ENCODE results near the gene OR51V1. TPM values are rescaled to one million over a fixed set of nuclear protein-coding genes. Genes with fewer than 3 reads are reported as not detected.

Gene OR51V1
- total RNA-seq, 2 experiments from 2014 or later, result not detected

GRCh38 chr11:5224538-5225479 is 24.3 kb upstream of the OR51V1 start:
- Mint-ChIP-seq H3K36me3 (ENCODE audit: low read depth) (no peaks in the 10 kb centered on the region), H3K27ac (no peak overlapping the region), H3K27me3 (peaks cover 6% of the 10 kb centered on the region), H3K9me3 (no peaks in the 10 kb centered on the region), H3K4me1 (ENCODE audit: low read depth) (no peaks in the 10 kb centered on the region), H3K4me3 (no peak overlapping the region)
- Histone ChIP-seq H3K9me3 (ENCODE audit: control insufficient read depth in 1 of 2, insufficient read depth in 1 of 2, low read length in 2 of 2) (peaks cover 6 to 12% of the 10 kb centered on the region in 2 experiments), H3K27me3 (ENCODE audit: control insufficient read depth in 1 of 2, insufficient read depth in 2 of 2, low read length in 2 of 2) (peaks cover 0 to 13% of the 10 kb centered on the region in 2 experiments), H3K4me1 (ENCODE audit: insufficient read depth, low read length) (no peaks in the 10 kb centered on the region), H3K27ac (ENCODE audit: low read depth in 1 of 2, low read length in 2 of 2) (no peak overlapping the region), H3K36me3 (ENCODE audit: insufficient read depth, low read length) (no peaks in the 10 kb centered on the region), H3K4me3 (ENCODE audit: low read length) (no peak overlapping the region)
- ChIA-PET CTCF (no interaction called here), POLR2A (no interaction called here)
- ATAC-seq (ENCODE audit: poor library complexity) (no peak), DNase-seq (no peak)
- TF ChIP-seq CTCF (IDR thresholded peaks at IDR 0.05), result no peak
- intact Hi-C loops (cut with DNase I, micrococcal nuclease), result no loop called here

- Mint-ChIP-seq H3K36me3 (ENCODE audit: low read depth) (no peaks in the 10 kb centered on the region), H3K4me1 (ENCODE audit: low read depth) (no peaks in the 10 kb centered on the region), H3K4me3 (no peak overlapping the region), H3K27me3 (peaks cover 6% of the 10 kb centered on the region), H3K9me3 (peaks cover 3% of the 10 kb centered on the region), H3K27ac (no peak overlapping the region)
- no peak for ATAC-seq (ENCODE audit: poor library complexity)
- Histone ChIP-seq H3K36me3 (ENCODE audit: insufficient read depth, low read length) (no peaks in the 10 kb centered on the region), H3K4me3 (ENCODE audit: low read length) (no peak overlapping the region), H3K9me3 (ENCODE audit: control insufficient read depth in 1 of 2, insufficient read depth in 1 of 2, low read length in 2 of 2) (peaks cover 6 to 12% of the 10 kb centered on the region in 2 experiments), H3K27ac (ENCODE audit: low read depth in 1 of 2, low read length in 2 of 2) (no peak overlapping the region), H3K27me3 (ENCODE audit: control insufficient read depth in 1 of 2, insufficient read depth in 2 of 2, low read length in 2 of 2) (peaks cover 0 to 13% of the 10 kb centered on the region in 2 experiments), H3K4me1 (ENCODE audit: insufficient read depth, low read length) (no peaks in the 10 kb centered on the region)
- POLR2A ChIA-PET, result no interaction called here
- intact Hi-C loops (cut with DNase I, micrococcal nuclease), result no loop called here
- TF ChIP-seq CTCF (IDR thresholded peaks at IDR 0.05), result no peak
- CTCF ChIA-PET, result no interaction called here
- DNase-seq, result no peak
These were observed 23.2 kb upstream of the OR51V1 start for GRCh38 chr11:5223686-5224085.

GRCh38 chr11:5223146-5223545 is 22.7 kb upstream of the OR51V1 start:
- no peaks in the 10 kb centered on the region for H3K4me1 ChIP-seq (ENCODE audit: insufficient read depth, low read length)
- peaks cover 0 to 13% of the 10 kb centered on the region in 2 experiments for H3K27me3 ChIP-seq (ENCODE audit: control insufficient read depth in 1 of 2, insufficient read depth in 2 of 2, low read length in 2 of 2)
- POLR2A ChIA-PET, result no interaction called here
- no peak overlapping the region for H3K27ac Mint-ChIP-seq
- peaks cover 3% of the 10 kb centered on the region for H3K9me3 Mint-ChIP-seq
- ATAC-seq (ENCODE audit: poor library complexity) (no peak), DNase-seq (no peak)
- H3K4me3 ChIP-seq (ENCODE audit: low read length), result no peak overlapping the region
- H3K9me3 ChIP-seq (ENCODE audit: control insufficient read depth in 1 of 2, insufficient read depth in 1 of 2, low read length in 2 of 2), result peaks cover 6 to 12% of the 10 kb centered on the region in 2 experiments
- TF ChIP-seq CTCF (IDR thresholded peaks at IDR 0.05), result no peak
- no peak overlapping the region for H3K27ac ChIP-seq (ENCODE audit: low read depth in 1 of 2, low read length in 2 of 2)
- peaks cover 6% of the 10 kb centered on the region for H3K27me3 Mint-ChIP-seq
- H3K36me3 Mint-ChIP-seq (ENCODE audit: low read depth), result no peaks in the 10 kb centered on the region
- no peak overlapping the region for H3K4me3 Mint-ChIP-seq
- no peaks in the 10 kb centered on the region for H3K4me1 Mint-ChIP-seq (ENCODE audit: low read depth)
- intact Hi-C loops (cut with DNase I, micrococcal nuclease), result no loop called here
- no peaks in the 10 kb centered on the region for H3K36me3 ChIP-seq (ENCODE audit: insufficient read depth, low read length)
- CTCF ChIA-PET, result no interaction called here

Measured in CD4-positive, alpha-beta T cell (primary cell).